Neural crest cell (in vitro differentiated cells): Measurements from ENCODE around the gene NEK11. TPM values are rescaled to one million over a fixed set of nuclear protein-coding genes. Genes with fewer than 3 reads are reported as not detected.

Source experiments
- DNase-seq: peaks from one replicate; pipeline ENCODE4 v3.0.0; 2021; ENCODE audit warnings: low read depth, mixed read lengths, low spot score
- H3K27ac Mint-ChIP-seq: one replicate; pipeline ENCODE4 v1.8.0; 2021; ENCODE audit warnings: mild to moderate bottlenecking, mixed read lengths; ENCODE audit not compliant: unreplicated experiment
- H3K27me3 Mint-ChIP-seq: 2 replicates; pipeline ENCODE4 v1.8.0; 2021; ENCODE audit warnings: low read depth, mild to moderate bottlenecking, mixed read lengths
- H3K36me3 Mint-ChIP-seq: 2 replicates; pipeline ENCODE4 v1.8.0; 2021; ENCODE audit warnings: low read depth, mild to moderate bottlenecking, mixed read lengths
- H3K4me1 Mint-ChIP-seq: 2 replicates; pipeline ENCODE4 v1.8.0; 2021; ENCODE audit warnings: mixed read lengths
- H3K4me3 Mint-ChIP-seq: one replicate; pipeline ENCODE4 v1.8.0; 2021; ENCODE audit warnings: mild to moderate bottlenecking, mixed read lengths
- H3K9me3 Mint-ChIP-seq: 2 replicates; pipeline ENCODE4 v1.8.0; 2021; ENCODE audit warnings: mixed read lengths
- CTCF ChIP-seq: fragments of 200-600 bp; sonication (generic); conservative IDR thresholded peaks from 2 replicates; pipeline ENCODE4 v1.5.0; 2021; ENCODE audit warnings: antibody characterized with exemption, mild to moderate bottlenecking
- total RNA-seq: library from RNA; stranded (reverse); gene quantifications from 2 replicates; pipeline ENCODE4 v1.2.1, GENCODE V29; 2021

The NEK11 gene
- total RNA-seq, 1 donor from 2014 or later: 4.9 TPM

GRCh38 chr3:131250466-131250865, 223.8 kb downstream of the NEK11 start:
- H3K27me3 Mint-ChIP-seq: no peaks in the 10 kb centered on the region
- no peak for DNase-seq
- H3K27ac Mint-ChIP-seq: no peak overlapping the region
- peaks cover 7% of the 10 kb centered on the region for H3K36me3 Mint-ChIP-seq
- TF ChIP-seq CTCF: no peak
- H3K4me1 Mint-ChIP-seq: no peaks in the 10 kb centered on the region
- no peak overlapping the region for H3K4me3 Mint-ChIP-seq
- H3K9me3 Mint-ChIP-seq: peaks cover 9% of the 10 kb centered on the region

GRCh38 chr3:131260525-131260924, 233.8 kb downstream of the NEK11 start:
- no peak for TF ChIP-seq CTCF
- H3K36me3 Mint-ChIP-seq: peaks cover 4% of the 10 kb centered on the region
- H3K9me3 Mint-ChIP-seq: peaks cover 8% of the 10 kb centered on the region
- DNase-seq: no peak
- H3K27ac Mint-ChIP-seq: no peak overlapping the region
- H3K4me3 Mint-ChIP-seq: no peak overlapping the region
- peaks cover 2% of the 10 kb centered on the region for H3K27me3 Mint-ChIP-seq
- no peaks in the 10 kb centered on the region for H3K4me1 Mint-ChIP-seq

- DNase-seq: no peak
- Mint-ChIP-seq H3K4me1 (no peaks in the 10 kb centered on the region), H3K4me3 (no peak overlapping the region), H3K27me3 (peaks cover 2% of the 10 kb centered on the region), H3K36me3 (peaks cover 5% of the 10 kb centered on the region), H3K27ac (no peak overlapping the region), H3K9me3 (peaks cover 7% of the 10 kb centered on the region)
- no peak for TF ChIP-seq CTCF
These were observed 234.4 kb downstream of the NEK11 start for GRCh38 chr3:131261104-131261503.

- H3K4me3 Mint-ChIP-seq: no peak overlapping the region
- no peak for DNase-seq
- no peaks in the 10 kb centered on the region for H3K9me3 Mint-ChIP-seq
- no peak overlapping the region for H3K27ac Mint-ChIP-seq
- no peaks in the 10 kb centered on the region for H3K27me3 Mint-ChIP-seq
- H3K36me3 Mint-ChIP-seq: no peaks in the 10 kb centered on the region
- no peak for TF ChIP-seq CTCF
- H3K4me1 Mint-ChIP-seq: no peaks in the 10 kb centered on the region
These were observed 248.9 kb downstream of the NEK11 start for GRCh38 chr3:131275556-131275955.

GRCh38 chr3:131277836-131278497, 251.3 kb downstream of the NEK11 start:
- Mint-ChIP-seq H3K36me3 (no peaks in the 10 kb centered on the region), H3K27me3 (no peaks in the 10 kb centered on the region), H3K9me3 (no peaks in the 10 kb centered on the region), H3K27ac (no peak overlapping the region), H3K4me3 (no peak overlapping the region), H3K4me1 (no peaks in the 10 kb centered on the region)
- no peak for DNase-seq
- TF ChIP-seq CTCF: no peak
